SK-N-SH (cell line): ENCODE measurements around the gene COL5A1.

Experiments
- JUND ChIP-seq: IDR thresholded peaks from 2 replicates; pipeline ENCODE4 v1.4.0; 2012
- MAX ChIP-seq: IDR thresholded peaks from 2 replicates; pipeline ENCODE4 v1.4.0; 2012; ENCODE audit warnings: low read depth
- MXI1 ChIP-seq: IDR thresholded peaks from 2 replicates; pipeline ENCODE4 v1.6.1; 2012; ENCODE audit warnings: mild to moderate bottlenecking, low read depth, low read length, improper control_type of control experiment
- RAD21 ChIP-seq: IDR thresholded peaks from 2 replicates; pipeline ENCODE4 v1.6.1; 2012; ENCODE audit warnings: mild to moderate bottlenecking, low read length
- SIN3A ChIP-seq: IDR thresholded peaks from 2 replicates; pipeline ENCODE4 v1.6.1; 2012; ENCODE audit warnings: low read depth, mild to moderate bottlenecking, low read length, moderate library complexity, borderline replicate concordance
- TF ChIP-seq, protein P1 (sequence below): fragments of 200-600 bp; sonication (generic); IDR thresholded peaks from 2 replicates; pipeline ENCODE4 v1.6.1; 2017; ENCODE audit warnings: antibody characterized with exemption, mild to moderate bottlenecking, moderate library complexity
- TF ChIP-seq, protein P2 (sequence below): IDR thresholded peaks from 2 replicates; pipeline ENCODE4 v1.6.1; 2012; ENCODE audit warnings: mild to moderate bottlenecking, low read depth, low read length, moderate library complexity
- TF ChIP-seq, protein P3 (sequence below): IDR thresholded peaks from 2 replicates; pipeline ENCODE4; 2012

- TF ChIP-seq RAD21 (no peak), JUND (no peak), MXI1 (no peak), MAX (no peak), SIN3A (no peak)
- TF ChIP-seq, protein P1, sequence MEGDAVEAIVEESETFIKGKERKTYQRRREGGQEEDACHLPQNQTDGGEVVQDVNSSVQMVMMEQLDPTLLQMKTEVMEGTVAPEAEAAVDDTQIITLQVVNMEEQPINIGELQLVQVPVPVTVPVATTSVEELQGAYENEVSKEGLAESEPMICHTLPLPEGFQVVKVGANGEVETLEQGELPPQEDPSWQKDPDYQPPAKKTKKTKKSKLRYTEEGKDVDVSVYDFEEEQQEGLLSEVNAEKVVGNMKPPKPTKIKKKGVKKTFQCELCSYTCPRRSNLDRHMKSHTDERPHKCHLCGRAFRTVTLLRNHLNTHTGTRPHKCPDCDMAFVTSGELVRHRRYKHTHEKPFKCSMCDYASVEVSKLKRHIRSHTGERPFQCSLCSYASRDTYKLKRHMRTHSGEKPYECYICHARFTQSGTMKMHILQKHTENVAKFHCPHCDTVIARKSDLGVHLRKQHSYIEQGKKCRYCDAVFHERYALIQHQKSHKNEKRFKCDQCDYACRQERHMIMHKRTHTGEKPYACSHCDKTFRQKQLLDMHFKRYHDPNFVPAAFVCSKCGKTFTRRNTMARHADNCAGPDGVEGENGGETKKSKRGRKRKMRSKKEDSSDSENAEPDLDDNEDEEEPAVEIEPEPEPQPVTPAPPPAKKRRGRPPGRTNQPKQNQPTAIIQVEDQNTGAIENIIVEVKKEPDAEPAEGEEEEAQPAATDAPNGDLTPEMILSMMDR = no peak
- TF ChIP-seq, protein P2, sequence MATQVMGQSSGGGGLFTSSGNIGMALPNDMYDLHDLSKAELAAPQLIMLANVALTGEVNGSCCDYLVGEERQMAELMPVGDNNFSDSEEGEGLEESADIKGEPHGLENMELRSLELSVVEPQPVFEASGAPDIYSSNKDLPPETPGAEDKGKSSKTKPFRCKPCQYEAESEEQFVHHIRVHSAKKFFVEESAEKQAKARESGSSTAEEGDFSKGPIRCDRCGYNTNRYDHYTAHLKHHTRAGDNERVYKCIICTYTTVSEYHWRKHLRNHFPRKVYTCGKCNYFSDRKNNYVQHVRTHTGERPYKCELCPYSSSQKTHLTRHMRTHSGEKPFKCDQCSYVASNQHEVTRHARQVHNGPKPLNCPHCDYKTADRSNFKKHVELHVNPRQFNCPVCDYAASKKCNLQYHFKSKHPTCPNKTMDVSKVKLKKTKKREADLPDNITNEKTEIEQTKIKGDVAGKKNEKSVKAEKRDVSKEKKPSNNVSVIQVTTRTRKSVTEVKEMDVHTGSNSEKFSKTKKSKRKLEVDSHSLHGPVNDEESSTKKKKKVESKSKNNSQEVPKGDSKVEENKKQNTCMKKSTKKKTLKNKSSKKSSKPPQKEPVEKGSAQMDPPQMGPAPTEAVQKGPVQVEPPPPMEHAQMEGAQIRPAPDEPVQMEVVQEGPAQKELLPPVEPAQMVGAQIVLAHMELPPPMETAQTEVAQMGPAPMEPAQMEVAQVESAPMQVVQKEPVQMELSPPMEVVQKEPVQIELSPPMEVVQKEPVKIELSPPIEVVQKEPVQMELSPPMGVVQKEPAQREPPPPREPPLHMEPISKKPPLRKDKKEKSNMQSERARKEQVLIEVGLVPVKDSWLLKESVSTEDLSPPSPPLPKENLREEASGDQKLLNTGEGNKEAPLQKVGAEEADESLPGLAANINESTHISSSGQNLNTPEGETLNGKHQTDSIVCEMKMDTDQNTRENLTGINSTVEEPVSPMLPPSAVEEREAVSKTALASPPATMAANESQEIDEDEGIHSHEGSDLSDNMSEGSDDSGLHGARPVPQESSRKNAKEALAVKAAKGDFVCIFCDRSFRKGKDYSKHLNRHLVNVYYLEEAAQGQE = no peak
- TF ChIP-seq, protein P3, sequence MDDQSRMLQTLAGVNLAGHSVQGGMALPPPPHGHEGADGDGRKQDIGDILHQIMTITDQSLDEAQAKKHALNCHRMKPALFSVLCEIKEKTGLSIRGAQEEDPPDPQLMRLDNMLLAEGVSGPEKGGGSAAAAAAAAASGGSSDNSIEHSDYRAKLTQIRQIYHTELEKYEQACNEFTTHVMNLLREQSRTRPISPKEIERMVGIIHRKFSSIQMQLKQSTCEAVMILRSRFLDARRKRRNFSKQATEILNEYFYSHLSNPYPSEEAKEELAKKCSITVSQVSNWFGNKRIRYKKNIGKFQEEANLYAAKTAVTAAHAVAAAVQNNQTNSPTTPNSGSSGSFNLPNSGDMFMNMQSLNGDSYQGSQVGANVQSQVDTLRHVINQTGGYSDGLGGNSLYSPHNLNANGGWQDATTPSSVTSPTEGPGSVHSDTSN = no peak
These were observed 29.3 kb upstream of the COL5A1 start for GRCh38 chr9:134612309-134612708.
